ENCODE data around the gene CARMIL1.
"Not testable (repeated sequence)": the region's sequence is repeated elsewhere in the genome, so short reads cannot be mapped to it uniquely, and the experiment has no call there.

The CARMIL1 gene

DNA sequence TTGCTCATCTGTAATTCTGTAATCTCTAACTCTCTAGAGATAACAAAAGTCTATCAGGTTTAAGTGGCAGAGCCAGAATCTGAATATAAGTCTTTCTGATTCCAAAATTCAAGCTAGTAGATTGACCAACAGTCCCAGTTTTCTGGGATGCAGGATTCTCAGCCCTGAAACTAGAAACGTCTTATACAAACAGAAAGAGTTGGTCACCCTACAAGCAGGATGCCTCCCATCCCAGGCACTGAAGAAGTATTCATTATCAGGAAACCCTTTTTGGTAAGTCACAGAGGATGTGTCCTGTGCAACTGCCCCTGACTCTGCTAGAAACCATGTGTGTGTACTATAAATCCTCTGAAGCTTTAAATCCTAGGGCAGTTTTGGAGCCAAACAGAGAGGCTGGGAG, 135.0 kb downstream of the CARMIL1 start:
- no peak for DNase-seq

DNA sequence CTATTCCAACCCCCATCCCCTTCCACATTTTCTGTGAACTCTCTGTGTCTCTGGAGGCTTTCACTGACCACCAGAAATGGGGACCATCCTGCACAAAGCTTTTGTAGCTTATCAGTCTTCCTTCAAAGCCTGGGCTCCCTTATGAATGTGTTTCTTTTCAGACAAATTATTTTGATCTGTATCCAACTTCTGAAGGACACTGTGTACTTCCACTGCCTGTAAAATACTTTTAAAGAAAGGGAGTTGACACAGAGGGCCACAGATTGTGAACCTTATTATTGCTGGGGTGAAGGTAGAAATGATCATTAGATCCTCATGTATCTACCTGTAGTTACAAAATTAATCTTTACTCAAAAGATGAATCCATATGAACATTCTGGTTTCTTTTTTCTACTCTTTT, 135.6 kb downstream of the CARMIL1 start:
- no peak for DNase-seq

DNA sequence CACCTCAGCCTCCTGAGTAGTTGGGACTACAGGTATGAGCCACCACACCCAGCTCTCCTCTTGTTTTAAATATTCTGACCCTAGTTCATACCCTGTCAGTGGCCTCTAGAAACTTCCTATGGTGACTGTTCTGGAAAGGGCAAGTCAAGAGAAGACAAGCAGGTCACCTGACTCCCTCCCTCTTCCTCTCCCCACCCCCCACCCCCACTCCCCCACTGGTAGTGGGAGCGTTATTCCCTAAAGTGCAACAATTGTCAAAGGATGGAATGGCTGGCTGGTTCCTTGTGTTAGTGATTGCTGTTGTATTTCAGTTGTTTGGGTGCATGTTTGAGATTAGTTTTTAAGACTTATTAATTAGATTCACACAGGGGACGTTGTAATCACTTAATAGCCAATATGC, 136.1 kb downstream of the CARMIL1 start:
- DNase-seq = no peak

DNA sequence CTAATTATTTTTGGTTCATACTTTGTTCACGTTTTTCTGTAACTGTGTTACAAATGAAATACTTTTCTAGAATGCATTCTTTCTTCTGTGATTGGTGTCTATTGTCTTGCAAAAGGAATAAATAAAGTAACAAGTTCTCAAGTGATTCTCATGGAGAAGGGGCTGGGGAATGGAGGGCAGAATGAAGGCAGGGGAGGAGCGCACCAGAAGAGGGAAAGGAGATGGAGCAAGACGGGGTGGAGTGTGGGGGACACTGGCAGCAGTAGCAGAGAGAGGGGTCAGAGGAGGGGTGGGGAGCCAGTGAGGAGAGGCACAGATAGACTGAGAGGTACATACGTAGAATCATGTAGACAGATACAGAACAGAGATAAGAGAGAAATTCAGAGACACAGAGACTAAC, 136.5 kb downstream of the CARMIL1 start:
- DNase-seq = no peak

DNA sequence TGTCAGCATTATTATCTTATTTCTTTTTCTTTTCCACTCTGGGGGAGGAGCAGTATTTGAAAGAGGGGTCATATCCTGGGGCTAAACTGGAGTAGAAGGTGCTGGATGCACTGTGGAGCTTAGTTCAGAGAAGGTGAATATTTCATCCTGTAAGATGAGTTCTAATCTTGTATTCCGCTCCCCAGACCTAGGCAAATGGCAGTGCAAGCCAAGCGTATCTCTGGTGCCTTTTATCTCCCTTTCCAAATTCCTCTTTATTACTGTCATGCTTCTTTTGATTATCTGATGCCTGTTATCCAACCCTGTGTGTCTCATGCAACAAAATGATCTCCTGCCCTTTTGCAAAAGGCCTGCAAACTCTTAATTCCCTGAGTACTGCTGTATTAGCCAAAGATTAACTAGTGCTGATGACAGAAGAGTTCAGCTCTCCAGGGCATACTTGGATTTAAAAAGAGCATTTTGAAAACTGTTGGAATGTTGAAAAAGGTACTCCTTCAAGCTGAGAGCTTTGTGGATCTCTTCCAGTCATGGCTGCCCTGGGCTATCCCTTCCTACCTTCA, 138.0 kb downstream of the CARMIL1 start:
- no peak for DNase-seq

DNA sequence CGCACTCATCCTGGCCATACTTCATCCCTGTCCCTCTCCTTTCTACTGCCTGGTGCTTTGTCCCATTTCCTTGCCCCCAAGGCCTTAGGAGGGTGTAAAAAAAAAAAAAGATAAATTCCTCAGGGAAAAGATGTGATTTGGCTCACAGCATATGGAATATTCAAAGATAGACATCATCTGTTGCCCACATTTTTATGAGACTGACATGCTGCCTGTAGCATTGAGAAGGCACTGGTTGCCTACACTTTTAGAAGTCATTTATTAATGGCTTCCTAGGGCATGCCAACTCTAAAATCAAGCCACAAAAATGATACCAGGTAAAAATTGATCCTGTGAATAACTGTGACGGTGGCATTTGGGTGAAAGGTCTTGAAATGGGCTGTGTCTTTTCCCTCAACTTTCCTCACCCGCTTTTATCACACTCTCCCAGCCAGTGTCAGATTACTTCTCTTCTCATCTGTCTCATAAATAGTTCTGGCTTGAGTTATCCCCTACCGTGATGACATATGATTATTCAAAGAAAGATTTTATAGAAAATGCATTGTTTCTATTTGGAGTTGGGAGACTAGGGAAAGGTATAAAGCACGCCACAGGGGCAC, 139.4 kb downstream of the CARMIL1 start:
- DNase-seq = no peak

DNA sequence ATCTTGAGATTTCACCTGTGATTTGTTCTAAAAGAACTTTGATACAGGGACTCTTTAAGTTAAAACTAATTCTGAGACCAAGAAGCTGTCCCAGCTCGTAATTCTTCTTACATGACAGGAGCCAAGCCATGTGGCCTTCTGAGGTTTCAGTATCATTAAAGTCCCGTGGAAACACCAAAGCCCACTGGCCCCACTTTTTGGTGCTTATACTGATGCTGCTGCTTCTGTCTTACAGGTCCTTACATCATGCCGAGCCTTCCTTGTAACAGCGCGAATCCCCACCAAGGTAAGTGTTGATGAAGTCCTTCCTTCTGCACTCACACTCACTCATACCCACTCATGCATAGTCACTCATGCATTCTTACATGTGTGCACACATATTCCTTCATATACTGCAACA, 140.7 kb downstream of the CARMIL1 start:
- no peak for DNase-seq

DNA sequence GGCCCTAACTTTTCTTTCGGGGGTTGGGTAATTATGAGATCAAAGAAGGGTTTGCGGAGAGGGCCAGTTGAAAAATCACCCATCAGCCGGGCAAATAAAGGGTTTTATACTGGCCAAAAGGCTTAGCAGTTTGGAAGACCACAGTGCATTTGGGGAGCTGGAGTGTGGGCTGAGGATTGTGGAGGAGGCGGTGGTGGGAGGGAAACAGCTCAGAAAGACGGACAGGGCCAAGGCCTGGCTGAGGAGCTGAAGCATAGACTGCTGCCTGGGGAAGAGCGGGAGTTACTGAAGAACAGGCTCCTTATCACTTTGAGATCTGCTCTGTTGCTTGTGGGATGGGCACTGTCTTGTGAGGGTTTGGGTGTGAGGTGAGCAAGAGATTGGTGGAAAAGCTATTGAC, 144.2 kb downstream of the CARMIL1 start:
- DNase-seq = no peak

DNA sequence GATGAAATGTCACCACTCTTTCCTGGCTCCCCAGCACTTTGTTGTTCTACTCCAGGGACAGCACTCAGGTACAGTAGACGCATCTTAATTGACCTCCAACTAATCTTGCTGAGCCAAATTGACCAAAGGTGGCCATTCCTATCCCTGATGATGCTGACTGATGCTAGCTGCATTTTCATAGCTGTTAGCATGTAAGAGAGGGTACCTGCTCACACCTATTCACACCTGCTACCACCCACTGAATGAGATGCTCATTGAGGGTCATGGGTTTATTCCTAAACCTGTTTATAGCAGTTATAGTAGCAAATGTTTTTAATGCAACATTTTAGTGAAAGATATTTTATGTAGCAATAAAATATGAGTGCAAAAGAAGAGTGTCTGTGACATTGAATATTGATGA, 145.1 kb downstream of the CARMIL1 start:
- DNase-seq = no peak

DNA sequence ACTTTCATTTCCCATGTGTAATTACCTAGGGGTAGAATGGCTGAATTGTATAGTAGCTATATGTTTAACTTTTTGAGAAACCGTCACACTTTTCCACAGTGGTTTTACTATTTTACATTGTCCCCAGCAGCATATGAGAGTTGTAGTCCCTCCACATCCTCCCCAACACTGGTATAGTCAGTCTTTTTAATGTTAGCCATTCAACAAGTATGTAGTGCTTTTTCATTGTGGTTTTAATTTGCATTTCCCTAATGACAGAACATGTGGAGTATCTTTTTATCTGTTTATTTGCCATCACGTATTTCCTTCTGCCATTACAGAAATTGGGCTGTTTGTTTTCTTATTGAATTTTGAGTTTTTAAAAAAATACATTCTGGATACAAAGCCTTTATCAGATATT, 148.4 kb downstream of the CARMIL1 start:
- DNase-seq = no peak

DNA sequence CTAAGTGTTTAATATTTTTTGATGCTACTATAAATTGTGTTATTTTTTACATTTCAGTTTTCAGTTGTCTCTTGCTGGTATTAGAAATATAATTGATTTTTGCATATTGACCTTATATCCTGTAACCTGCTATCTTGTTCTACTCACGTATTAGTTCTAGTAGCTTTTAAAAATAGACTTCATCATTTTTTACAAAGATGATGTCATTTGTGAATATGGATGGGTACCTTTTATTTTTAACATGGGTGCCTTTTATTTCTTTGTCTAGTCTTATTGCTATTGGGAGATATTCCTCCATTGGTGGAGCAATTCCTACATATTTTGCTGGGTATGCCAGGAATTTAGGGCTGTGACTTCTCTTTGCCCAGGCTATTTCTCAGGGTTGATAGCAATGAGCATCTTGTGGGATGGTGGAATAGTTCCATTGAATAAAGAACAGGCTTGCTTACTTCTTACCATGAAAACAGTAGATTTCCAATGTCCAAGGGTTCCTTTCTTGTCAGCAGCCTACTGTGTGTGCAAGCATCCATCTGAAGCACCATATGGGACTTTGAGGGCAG, 149.7 kb downstream of the CARMIL1 start:
- DNase-seq = no peak

DNA sequence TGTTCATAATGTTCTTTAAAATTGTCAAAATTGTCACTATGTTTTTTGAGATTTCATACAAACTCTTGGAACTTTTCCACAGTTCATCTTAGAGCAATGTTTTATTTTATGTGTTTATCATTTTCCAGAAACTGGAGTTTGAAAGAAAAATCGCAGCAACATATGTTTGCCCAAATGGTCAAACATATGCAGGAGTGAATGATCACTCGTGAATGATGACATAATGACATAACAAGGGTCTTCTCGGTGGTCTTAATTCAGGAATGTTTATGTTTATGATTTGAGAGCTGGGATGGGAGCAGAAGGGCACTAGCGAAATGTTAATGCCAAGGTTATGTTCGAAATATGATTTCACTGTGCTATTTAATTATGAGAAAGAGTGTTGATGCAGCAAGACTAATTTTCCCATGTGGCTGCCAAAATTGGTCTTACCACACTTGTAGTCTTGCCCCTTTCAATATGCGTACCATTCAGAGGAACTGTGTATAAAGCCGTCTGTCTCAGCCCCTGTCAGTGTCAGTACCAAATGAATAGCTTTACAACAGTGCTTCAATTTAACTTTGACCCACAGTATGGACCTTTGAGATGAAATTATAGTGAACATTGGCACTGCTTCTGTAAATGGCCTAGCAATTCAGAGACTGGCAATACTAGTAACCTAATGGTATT, 152.3 kb downstream of the CARMIL1 start:
- no peak for DNase-seq

DNA sequence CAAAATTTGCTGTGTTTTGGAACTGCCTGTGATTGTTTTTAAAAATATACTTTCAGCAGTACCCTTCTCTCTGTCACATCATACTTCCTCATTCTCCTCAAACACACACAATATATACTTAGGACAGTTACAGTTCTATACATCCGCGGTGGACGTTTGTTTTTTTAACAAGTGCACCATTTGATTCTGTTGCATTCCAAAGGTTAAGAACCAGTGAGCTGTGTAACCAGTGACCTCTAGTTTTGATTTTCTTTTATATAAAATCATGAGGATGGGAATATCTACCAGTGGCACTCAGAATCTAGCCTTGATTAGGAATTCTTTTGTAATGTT, 152.8 kb downstream of the CARMIL1 start:
- no peak for DNase-seq

DNA sequence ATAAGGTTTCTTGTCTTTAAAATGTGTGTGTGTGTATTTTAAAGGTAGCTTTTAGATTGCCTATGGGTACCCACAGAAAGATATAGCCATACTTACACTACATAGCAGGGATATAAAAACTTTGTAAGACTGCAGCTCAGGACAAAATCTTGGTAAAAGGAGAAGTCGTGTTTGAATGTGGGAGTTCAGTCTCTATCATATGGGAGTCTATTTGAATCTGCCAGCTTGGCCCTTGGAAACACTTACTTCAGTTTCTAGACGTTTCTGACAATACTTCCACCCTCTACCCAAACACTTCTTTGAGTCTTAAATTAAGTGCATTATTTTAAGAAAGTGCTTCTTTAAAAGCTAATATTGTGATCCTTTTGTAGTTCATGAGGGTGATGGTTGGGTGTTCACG, 155.7 kb downstream of the CARMIL1 start:
- no peak for DNase-seq

DNA sequence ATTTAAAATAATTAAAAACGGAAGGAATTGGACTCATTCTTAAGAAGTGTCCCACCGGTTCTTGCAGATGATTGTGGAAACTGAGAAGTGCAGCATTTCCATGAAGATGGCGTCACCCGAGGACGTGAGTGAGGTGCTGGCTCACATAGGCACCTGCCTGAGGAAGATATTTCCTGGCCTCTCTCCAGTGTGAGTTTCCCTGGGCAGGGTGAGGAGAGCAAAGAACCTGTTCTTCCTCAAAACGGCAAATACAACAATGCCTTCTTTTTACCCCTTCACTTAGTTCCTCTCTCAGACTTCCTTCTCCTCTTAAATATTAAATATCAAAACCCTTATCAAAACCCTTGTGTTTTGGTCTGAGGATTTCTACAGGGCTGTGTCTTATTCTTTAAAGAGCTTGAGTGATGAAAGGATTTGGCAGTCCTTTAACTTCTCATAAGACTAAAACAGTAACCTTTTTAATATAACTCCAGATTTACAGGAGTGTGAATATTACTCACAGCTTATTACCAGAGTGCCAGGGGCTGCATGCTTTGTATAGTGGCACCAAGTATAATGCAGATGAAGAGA, 156.3 kb downstream of the CARMIL1 start:
- no peak for DNase-seq

DNA sequence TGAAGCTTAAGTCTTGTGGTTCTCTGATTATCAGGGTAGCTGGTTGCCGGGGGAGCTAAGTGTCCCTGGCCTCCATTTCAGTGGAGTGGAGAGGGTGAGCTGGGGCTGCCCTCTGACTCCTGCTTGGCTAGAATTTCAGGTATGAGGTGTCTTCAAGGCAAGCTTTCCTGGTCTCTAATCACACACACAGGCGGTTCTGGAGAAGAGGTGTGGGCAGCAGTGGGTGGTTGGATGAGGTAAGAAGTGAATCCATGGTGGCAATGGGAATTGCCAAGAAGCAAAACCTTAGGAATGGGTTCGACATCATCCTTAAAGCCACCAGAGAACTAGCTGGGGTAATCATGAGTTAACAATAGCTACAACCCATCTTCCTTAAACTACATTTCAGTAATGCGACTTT, 157.6 kb downstream of the CARMIL1 start:
- DNase-seq = no peak

DNA sequence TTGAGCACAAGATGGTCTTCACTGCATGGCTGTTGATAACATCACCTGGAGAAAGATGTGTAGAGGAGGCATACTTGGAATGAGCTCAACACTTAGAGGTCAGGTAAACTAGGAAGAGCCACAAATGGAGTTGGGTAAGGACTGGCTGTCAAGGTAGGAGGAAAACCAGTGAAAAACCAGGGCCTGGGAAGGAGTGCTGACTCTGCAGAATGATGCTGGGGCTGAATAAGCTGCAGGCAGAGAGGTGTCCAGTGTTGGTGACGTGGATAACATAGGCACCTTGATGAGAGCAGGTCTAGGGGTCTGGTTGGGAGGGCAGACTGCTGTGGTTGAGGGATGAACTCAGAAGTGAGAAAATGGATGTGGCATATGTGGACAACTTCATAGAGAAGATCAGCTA, 160.2 kb downstream of the CARMIL1 start:
- no peak for DNase-seq

DNA sequence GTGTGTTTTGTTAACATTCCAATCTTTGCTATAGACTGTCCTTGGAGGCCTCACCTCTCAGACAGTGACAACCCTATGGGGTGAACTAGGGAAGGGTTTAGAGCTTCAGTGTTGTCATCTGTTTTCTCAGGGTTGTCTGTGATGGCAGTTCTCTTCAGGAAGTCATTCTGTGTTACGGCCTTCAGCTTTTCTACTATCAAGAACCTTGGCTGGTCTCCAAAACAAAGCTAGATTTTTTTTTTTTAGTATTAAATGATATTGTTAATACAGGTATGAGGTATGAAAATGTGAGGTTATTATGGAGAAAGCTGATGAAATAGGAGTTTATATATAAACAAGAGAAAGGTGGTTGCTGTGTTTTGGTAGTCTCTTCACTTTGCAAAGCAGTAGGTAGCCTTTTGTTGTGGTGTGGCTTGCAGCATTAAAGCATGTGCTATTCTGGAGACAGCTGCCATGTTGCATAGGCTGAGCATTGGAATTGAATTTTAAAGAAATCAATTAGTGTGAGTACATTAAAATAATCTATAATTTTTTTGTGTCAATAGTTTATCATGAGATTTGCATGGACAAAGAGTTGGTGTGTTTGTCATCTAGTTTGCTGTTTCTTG, 162.6 kb downstream of the CARMIL1 start:
- DNase-seq = peak; percentile 27

DNA sequence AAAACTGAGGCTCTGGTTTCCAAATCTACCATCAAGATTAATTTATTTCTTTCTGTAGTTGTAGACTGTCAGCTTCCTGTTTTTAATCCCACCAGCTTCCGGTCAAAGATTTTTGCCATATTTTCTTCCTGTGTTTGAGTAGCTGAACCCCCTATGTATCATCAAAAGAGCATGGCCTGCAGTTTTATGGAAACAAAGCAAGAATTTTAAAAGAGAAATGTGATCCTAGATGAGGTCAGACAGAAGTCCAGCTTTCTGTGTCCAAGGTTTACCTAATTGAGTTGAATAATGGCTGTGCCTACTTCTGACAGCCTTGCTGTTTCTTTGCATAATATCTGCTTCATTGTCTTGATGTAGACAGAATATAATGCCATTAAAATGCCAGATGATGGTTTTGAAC, 163.7 kb downstream of the CARMIL1 start:
- no peak for DNase-seq

DNA sequence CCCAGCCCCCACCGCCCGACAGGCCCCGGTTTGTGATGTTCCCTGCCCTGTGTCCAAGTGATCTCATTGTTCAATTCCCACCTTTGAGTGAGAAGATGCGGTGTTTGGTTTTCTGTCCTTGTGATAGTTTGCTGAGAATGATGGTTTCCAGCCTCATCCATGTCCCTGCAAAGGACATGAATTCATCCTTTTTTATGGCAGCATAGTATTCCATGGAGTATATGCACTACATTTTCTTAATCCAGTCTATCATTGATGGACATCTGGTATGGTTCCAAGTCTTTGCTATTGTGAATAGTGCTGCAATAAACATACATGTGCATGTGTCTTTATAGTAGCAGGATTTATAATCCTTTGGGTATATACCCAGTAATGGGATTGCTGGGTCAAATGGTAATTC, 165.3 kb downstream of the CARMIL1 start:
- not testable (repeated sequence) for DNase-seq

DNA sequence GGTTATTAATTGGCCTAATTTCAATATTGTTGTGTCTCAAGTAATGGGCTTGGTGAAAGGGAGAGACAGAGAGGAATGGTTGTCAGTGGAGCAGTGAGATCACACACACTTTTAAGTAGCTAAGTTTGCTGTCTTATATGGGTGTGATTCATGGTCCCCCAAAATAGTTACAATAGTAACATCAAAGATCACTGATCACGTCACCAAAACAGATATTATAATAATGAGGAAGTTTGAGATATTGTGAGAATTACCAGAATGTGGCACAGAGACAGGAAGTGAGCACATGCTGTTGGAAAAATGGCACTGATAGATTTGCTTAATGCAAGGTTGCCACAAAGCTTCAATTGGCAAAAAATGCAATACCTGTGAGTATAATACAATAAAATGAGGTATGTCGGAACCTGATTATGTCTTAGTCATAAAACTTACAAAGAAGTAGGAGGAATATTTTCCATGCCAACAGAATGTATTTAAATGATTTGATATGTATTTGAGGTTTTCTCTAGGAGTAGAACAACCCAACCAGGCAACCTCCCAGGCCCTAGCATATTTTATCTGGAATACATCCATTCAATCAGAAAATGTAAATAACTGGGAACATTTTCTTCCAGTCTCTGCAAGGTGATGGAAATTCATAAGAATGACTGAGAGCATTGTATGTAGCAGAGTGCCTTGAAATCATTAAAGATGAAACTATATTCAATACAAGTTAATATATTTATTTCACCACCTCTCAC, 167.8 kb downstream of the CARMIL1 start:
- DNase-seq = no peak

DNA sequence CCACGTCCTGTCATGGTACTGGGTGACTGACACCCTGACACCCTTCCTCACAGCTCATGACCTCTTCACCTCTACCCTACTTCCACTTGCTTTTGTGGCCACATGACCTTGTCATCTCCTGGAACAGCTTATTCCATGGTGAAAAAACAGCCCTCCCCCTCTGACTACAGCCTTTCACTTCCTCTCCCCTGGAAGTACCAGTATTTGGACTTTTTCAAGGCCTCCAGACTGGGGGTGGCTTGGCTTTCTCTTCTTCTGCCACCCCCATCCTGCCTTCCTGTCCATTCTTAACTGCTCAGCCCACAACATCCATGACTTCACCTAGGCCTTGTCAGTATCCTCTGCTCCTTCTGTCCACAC, 168.4 kb downstream of the CARMIL1 start:
- DNase-seq = no peak

DNA sequence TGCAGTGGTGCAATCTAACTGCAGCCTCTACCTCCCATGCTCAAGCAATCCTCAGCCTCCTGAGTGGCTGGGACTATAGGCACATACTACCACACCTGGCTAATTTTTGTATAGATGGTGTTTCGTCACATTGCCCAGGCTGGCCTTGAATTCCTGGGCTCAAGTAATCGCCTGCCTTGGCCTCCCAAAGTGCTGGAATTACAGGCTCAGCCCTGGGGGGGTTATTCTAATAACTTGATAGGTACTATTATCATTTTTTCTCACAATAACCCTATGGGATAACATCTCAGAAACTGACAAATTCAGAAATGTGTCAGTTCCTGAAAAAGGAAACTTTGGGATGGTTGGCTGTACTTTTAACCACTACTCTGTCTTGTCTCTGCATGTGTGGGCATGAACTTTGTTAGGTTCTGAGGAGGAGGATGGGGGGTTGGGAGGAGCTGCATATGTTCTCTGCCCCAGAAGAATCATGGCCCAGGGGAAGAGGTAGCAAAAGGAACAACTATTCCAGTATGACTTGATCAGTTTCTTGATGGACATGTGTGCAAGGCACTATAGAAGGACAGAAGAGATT, 169.9 kb downstream of the CARMIL1 start:
- no peak for DNase-seq

Measured in CD4-positive, alpha-beta T cell treated with Interleukin-6 for 4 hours (primary cell).